ENCODE results near the gene SMU1. TPM values are rescaled to one million over a fixed set of nuclear protein-coding genes. Genes with fewer than 3 reads are reported as not detected.

SMU1 gene
- total and polyA plus RNA-seq, 2 donors (not counting 3 experiments of a cell fraction or from before 2014, with no cell fraction given), result 8.5 to 21.7 TPM

DNA sequence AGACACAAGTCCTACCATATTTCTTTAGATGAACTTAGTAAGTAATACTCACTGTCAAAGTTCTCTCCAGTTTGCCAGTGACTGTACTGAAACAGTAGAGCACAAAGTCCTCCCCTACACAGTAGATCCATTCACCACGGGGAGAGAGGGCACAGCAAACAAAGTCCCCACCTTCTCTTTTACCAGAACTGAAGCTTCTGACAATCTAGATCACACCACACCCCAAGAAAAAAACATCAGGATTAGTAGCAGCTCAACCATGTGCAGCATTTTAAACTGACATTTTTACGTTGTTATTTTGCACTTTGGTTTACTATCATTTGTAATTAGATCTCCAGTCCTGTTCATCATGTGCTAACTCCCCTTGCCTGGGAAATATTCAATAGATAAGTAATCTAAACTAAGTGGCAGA lies 28.4 kb downstream of the SMU1 start:
- peaks cover 16 to 17% of the 10 kb centered on the region in 2 experiments for H3K36me3 ChIP-seq (ENCODE audit: control insufficient read depth in 2 of 2, extremely low read depth in 1 of 2, insufficient read depth in 2 of 2, low read length in 2 of 2)
- H3K27ac ChIP-seq (ENCODE audit: insufficient read depth, low read depth, low read length), result no peak overlapping the region
- no peak overlapping the region for H3K4me3 ChIP-seq (replicated peaks in 1 of 3; ENCODE audit: insufficient read depth in 1 of 3, low read depth in 1 of 3, low read length in 3 of 3)
- no peaks in the 10 kb centered on the region for H4K20me1 ChIP-seq (replicated peaks; ENCODE audit: control insufficient read depth, extremely low read depth, insufficient read depth, low read length)
- H3K4me1 ChIP-seq (ENCODE audit: control insufficient read depth, extremely low read depth, insufficient read depth, low read length), result peaks cover 11% of the 10 kb centered on the region
- intact Hi-C loops (cut with micrococcal nuclease), result no loop called here
- no peaks in the 10 kb centered on the region for H3K79me2 ChIP-seq (ENCODE audit: control insufficient read depth, insufficient read depth, low read length)
- H3K9me3 ChIP-seq (replicated peaks; ENCODE audit: control insufficient read depth, insufficient read depth, low read length), result no peaks in the 10 kb centered on the region
- H3K27me3 ChIP-seq (ENCODE audit: control insufficient read depth in 2 of 2, insufficient read depth in 2 of 2, low read length in 2 of 2), result no peaks in the 10 kb centered on the region
- H3K4me2 ChIP-seq (ENCODE audit: insufficient read depth, low read length), result no peak overlapping the region
- H3K9me1 ChIP-seq (replicated peaks; ENCODE audit: control insufficient read depth, extremely low read depth, insufficient read depth, low read length), result peaks cover 2% of the 10 kb centered on the region
- no peak for DNase-seq (ENCODE audit: low read depth, low spot score)
- TF ChIP-seq MYC (IDR thresholded peaks at IDR 0.05; ENCODE audit: low read depth, low read length), result no peak
- no peak for TF ChIP-seq MAX (IDR thresholded peaks at IDR 0.05; ENCODE audit: insufficient read depth, insufficient read length)
- no peak for TF ChIP-seq POLR2A (IDR thresholded peaks at IDR 0.05; ENCODE audit: low read depth, low read length)
- no peak for TF ChIP-seq FOS (IDR thresholded peaks at IDR 0.05; ENCODE audit: borderline replicate concordance, insufficient read depth, low read length)
- TF ChIP-seq POLR2AphosphoS5 (IDR thresholded peaks at IDR 0.05; ENCODE audit: insufficient read depth, low read depth, low read length), result no peak
- TF ChIP-seq GATA2 (IDR thresholded peaks at IDR 0.05; ENCODE audit: insufficient read depth, insufficient read length, low read depth, low read length), result no peak
- no peak for TF ChIP-seq JUN (IDR thresholded peaks at IDR 0.05; ENCODE audit: borderline replicate concordance, insufficient read depth, insufficient read length, low read depth)
- TF ChIP-seq EZH2 (IDR thresholded peaks at IDR 0.05; ENCODE audit: borderline replicate concordance, low read depth, low read length, severe bottlenecking), result no peak
- TF ChIP-seq, protein P1, sequence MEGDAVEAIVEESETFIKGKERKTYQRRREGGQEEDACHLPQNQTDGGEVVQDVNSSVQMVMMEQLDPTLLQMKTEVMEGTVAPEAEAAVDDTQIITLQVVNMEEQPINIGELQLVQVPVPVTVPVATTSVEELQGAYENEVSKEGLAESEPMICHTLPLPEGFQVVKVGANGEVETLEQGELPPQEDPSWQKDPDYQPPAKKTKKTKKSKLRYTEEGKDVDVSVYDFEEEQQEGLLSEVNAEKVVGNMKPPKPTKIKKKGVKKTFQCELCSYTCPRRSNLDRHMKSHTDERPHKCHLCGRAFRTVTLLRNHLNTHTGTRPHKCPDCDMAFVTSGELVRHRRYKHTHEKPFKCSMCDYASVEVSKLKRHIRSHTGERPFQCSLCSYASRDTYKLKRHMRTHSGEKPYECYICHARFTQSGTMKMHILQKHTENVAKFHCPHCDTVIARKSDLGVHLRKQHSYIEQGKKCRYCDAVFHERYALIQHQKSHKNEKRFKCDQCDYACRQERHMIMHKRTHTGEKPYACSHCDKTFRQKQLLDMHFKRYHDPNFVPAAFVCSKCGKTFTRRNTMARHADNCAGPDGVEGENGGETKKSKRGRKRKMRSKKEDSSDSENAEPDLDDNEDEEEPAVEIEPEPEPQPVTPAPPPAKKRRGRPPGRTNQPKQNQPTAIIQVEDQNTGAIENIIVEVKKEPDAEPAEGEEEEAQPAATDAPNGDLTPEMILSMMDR (IDR thresholded peaks at IDR 0.05; ENCODE audit: extremely low read depth in 1 of 2, insufficient read depth in 1 of 2, low read depth in 1 of 2, low read length in 2 of 2), result no peak
- FAIRE-seq, result no peak
- dilution Hi-C loops (cut with MboI; ENCODE audit: extremely low pct_ligation_motif_present, low sequenced_read_pairs), result no loop called here
- ChIA-PET POLR2A (interaction anchor here (0.8 kb wide), 1 partner anchor 23 kb away, joined by 3 read pairs; no protein-coding TSS in a partner anchor), CTCF (no interaction called here)
- H3K9ac ChIP-seq (replicated peaks; ENCODE audit: extremely low read depth, insufficient read depth, low read length), result no peak overlapping the region
- BruUV-seq (replicated peaks), result no TSS peak
- no peak overlapping the region for H2AFZ ChIP-seq (ENCODE audit: low read depth, low read length)

Measured in endothelial cell of umbilical vein (primary cell).